ENCODE results near the gene PLCB4. TPM values are rescaled to one million over a fixed set of nuclear protein-coding genes. Genes with fewer than 3 reads are reported as not detected.

The PLCB4 gene
- total and polyA plus RNA-seq, 8 donors = 0.56 to 9.3 (median 2.3) TPM

DNA sequence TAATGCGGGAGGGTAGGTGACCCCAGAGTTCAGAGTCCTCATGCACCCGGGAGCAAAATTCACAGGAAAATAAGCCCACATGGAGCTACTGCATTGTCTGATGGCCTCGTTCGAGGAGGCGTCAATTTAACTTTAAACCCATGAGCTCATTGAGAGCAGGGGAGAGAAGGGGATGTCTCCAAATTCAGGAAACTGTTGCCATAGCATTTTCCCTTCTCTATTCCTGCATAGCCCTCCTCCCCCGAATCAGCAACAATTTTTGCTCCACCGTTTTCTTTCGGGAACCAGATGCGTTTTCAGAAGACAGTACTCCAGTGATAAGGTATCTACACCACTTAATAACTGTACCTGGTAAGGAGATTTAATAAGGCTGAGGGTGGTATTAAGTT, 445.2 kb downstream of the PLCB4 start:
- no peak for FAIRE-seq
- WGBS, 2 donors = 16 to 19% methylated on average over 9 of the region's 9 CpGs
- no peak for DNase-seq
- peaks cover 0 to 11% (median 2%) of the 10 kb centered on the region in 4 donors for H3K27me3 ChIP-seq
- no peak overlapping the region for H3K4me3 ChIP-seq
- no peak overlapping the region for H3K27ac ChIP-seq
- TF ChIP-seq, protein P1, sequence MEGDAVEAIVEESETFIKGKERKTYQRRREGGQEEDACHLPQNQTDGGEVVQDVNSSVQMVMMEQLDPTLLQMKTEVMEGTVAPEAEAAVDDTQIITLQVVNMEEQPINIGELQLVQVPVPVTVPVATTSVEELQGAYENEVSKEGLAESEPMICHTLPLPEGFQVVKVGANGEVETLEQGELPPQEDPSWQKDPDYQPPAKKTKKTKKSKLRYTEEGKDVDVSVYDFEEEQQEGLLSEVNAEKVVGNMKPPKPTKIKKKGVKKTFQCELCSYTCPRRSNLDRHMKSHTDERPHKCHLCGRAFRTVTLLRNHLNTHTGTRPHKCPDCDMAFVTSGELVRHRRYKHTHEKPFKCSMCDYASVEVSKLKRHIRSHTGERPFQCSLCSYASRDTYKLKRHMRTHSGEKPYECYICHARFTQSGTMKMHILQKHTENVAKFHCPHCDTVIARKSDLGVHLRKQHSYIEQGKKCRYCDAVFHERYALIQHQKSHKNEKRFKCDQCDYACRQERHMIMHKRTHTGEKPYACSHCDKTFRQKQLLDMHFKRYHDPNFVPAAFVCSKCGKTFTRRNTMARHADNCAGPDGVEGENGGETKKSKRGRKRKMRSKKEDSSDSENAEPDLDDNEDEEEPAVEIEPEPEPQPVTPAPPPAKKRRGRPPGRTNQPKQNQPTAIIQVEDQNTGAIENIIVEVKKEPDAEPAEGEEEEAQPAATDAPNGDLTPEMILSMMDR (IDR thresholded peaks at IDR 0.05) = no peak
- ATAC-seq = no peak
- intact Hi-C loops (cut with DNase I) = no loop called here
- no peaks in the 10 kb centered on the region for H3K9me3 ChIP-seq
- H3K4me1 ChIP-seq = no peaks in the 10 kb centered on the region
- no peaks in the 10 kb centered on the region for H3K36me3 ChIP-seq

DNA sequence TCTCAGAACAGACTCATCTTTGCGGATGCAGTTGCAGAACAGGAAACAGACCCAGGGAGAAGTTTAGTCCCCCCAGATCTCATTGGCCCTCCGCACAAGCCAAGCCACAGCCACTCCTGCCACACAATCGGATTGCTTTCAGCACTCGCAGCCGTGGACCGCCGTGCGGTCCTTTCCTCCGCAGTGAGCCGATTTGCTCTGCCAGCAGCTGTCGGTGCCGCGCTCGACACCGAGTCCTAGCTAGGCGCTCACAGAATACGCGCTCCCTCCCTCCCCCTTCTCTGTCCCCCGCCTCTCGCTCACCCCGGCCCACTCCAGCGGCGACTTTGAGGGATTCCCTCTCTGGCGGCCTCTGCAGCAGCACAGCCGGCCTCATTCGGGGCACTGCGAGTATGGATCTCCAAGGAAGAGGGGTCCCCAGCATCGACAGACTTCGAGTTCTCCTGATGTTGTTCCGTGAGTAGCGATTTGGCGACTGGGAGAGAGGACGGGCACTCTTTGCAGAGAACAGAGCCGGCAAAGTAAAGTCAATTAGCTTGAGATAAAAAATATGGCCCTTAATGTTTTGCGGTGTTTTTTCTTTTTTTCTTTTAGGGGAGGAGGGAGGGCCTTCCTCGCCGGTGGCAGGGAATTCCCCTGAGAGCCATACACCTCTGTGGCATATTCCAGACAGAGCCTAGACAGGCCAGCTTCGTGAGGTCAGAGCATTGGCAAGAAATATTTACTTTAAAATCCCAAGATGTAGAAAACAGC, 445.8 kb downstream of the PLCB4 start, which contains the start of gene LAMP5:
Gene LAMP5, plus strand, starts transcription at position 130 of the 753 bp plus-strand sequence. Its CDS starts 263 bp downstream, at position 393.
- Histone ChIP-seq H3K27me3 (peaks cover 0 to 11% (median 2%) of the 10 kb centered on the region in 4 donors), H3K4me3 (peak within 1 kb of the TSS in 3 of 4 donors; percentile 6 to 28 (median 14)), H3K27ac (no peak within 1 kb of the TSS), H3K36me3 (no peaks in the 10 kb centered on the region), H3K9me3 (no peaks in the 10 kb centered on the region), H3K4me1 (no peaks in the 10 kb centered on the region)
- FAIRE-seq (no peak), DNase-seq (peak in 2 of 6 donors; percentile 55 to 67), ATAC-seq (peak; percentile 67 to 84 (median 82))
- intact Hi-C loops (cut with DNase I) = no loop called here
- 1 to 2% methylated on average over 38 of the region's 38 CpGs for WGBS, 2 donors
- TF ChIP-seq, protein P1 (IDR thresholded peaks at IDR 0.05) = no peak

DNA sequence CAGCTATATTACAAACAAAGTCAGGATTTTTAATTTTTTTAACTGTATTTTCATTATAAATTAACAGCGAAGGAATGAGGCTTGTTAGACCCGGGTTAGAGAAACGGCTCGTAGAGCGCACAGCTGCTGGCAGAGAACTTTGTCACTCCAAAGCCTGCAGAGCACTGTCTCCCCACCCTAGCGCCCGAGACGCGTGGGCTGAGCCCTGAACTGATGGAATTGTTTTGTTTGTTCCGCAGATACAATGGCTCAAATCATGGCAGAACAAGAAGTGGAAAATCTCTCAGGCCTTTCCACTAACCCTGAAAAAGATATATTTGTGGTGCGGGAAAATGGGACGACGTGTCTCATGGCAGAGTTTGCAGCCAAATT, 446.3 kb downstream of the PLCB4 start:
- Histone ChIP-seq H3K27ac (no peak overlapping the region), H3K9me3 (no peaks in the 10 kb centered on the region), H3K36me3 (no peaks in the 10 kb centered on the region), H3K4me1 (no peaks in the 10 kb centered on the region), H3K4me3 (peak overlapping the region in 1 of 4 donors; percentile 28), H3K27me3 (peaks cover 0 to 11% (median 2%) of the 10 kb centered on the region in 4 donors)
- intact Hi-C loops (cut with DNase I) = no loop called here
- DNase-seq (no peak), FAIRE-seq (no peak), ATAC-seq (peak in 1 of 4 donors; percentile 48)
- TF ChIP-seq, protein P1 (IDR thresholded peaks at IDR 0.05) = no peak
- 6 to 9% methylated on average over 13 of the region's 13 CpGs for WGBS, 2 donors

DNA sequence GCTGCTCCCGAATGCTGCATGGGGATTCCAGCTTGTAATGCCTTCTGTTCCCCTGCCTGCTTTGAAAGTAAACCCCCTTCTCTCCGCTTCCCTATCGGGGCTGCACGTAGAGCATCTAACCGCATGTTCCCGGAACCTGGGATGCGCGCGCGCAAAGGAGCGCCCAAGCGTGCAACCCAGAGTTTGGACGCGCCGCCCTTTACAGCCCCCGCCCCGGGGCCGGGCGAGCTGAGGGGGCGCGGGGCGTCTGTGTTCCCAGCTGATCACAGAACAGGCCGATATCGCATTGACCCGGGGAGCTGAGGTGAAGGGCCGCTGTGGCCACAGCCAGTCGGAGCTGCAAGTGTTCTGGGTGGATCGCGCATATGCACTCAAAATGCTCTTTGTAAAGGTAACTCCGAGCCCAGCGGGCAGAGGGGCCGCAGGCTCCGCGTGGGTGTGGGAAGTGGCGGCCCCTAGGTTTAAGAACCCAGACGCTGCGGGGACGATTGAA, 446.9 kb downstream of the PLCB4 start:
- TF ChIP-seq, protein P1 (IDR thresholded peaks at IDR 0.05) = no peak
- FAIRE-seq (no peak), DNase-seq (peak in 1 of 6 donors; percentile 36), ATAC-seq (peak in 2 of 4 donors; percentile 22 to 28)
- Histone ChIP-seq H3K27ac (no peak overlapping the region), H3K9me3 (no peaks in the 10 kb centered on the region), H3K4me3 (peak overlapping the region in 1 of 4 donors; percentile 24), H3K36me3 (no peaks in the 10 kb centered on the region), H3K4me1 (no peaks in the 10 kb centered on the region), H3K27me3 (peaks cover 0 to 11% (median 2%) of the 10 kb centered on the region in 4 donors)
- intact Hi-C loops (cut with DNase I) = no loop called here
- WGBS, 2 donors = 4 to 5% methylated on average over 38 of the region's 38 CpGs

Measured in pancreas (tissue), 10 donors.